HG02943 (cell line): ENCODE measurements around the gene KIAA0825.
"Not testable (repeated sequence)": the region's sequence is repeated elsewhere in the genome, so short reads cannot be mapped to it uniquely, and the experiment has no call there.

Source experiments
- ATAC-seq: cut with Tn5 transposase; IDR thresholded peaks from one replicate; pipeline ENCODE4 v1.9.1; 2021; ENCODE audit warnings: mild to moderate bottlenecking, low read depth, moderate library complexity; ENCODE audit not compliant: unreplicated experiment

The KIAA0825 gene

GRCh38 chr5:94196953-94197352, 421.5 kb downstream of the KIAA0825 start:
- no peak for ATAC-seq

GRCh38 chr5:94192658-94193391, 425.6 kb downstream of the KIAA0825 start:
- no peak for ATAC-seq

- ATAC-seq = no peak
These were observed 426.8 kb downstream of the KIAA0825 start for GRCh38 chr5:94191604-94192003.

GRCh38 chr5:94188725-94189124, 429.7 kb downstream of the KIAA0825 start:
- no peak for ATAC-seq

- no peak for ATAC-seq
These were observed 433.5 kb downstream of the KIAA0825 start for GRCh38 chr5:94184870-94185269.

- no peak for ATAC-seq
These were observed 436.5 kb downstream of the KIAA0825 start for GRCh38 chr5:94181895-94182294.

- ATAC-seq = no peak
These were observed 437.6 kb downstream of the KIAA0825 start for GRCh38 chr5:94180761-94181160.

GRCh38 chr5:94175912-94176311, 442.5 kb downstream of the KIAA0825 start:
- no peak for ATAC-seq

GRCh38 chr5:94174748-94175411, 443.5 kb downstream of the KIAA0825 start:
- no peak for ATAC-seq

- no peak for ATAC-seq
These were observed 445.3 kb downstream of the KIAA0825 start for GRCh38 chr5:94173100-94173499.

- ATAC-seq = not testable (repeated sequence)
These were observed 447.3 kb downstream of the KIAA0825 start for GRCh38 chr5:94171070-94171469.

- ATAC-seq = peak; percentile 69
These were observed 448.2 kb downstream of the KIAA0825 start for GRCh38 chr5:94170158-94170557.

- no peak for ATAC-seq
These were observed 450.3 kb downstream of the KIAA0825 start for GRCh38 chr5:94168151-94168550.

GRCh38 chr5:94161801-94162200, 456.6 kb downstream of the KIAA0825 start:
- ATAC-seq = no peak

GRCh38 chr5:94159144-94159543, 459.3 kb downstream of the KIAA0825 start:
- no peak for ATAC-seq

- no peak for ATAC-seq
These were observed 460.5 kb downstream of the KIAA0825 start for GRCh38 chr5:94157704-94158539.

GRCh38 chr5:94154672-94155071, 463.7 kb downstream of the KIAA0825 start:
- no peak for ATAC-seq

GRCh38 chr5:94153736-94154450, 464.5 kb downstream of the KIAA0825 start:
- no peak for ATAC-seq

- not testable (repeated sequence) for ATAC-seq
These were observed 474.8 kb downstream of the KIAA0825 start for GRCh38 chr5:94143621-94144020.

GRCh38 chr5:94140300-94140699, 478.1 kb downstream of the KIAA0825 start:
- ATAC-seq = no peak

GRCh38 chr5:94130077-94130476, 488.3 kb downstream of the KIAA0825 start:
- ATAC-seq = no peak
